Stimulated activated CD8-positive, alpha-beta memory T cell treated with anti-CD3 and anti-CD28 coated beads, Interleukin-12 subunit alpha, Interleukin-12 subunit beta, amount 100 ng/mL, for 1 hour (primary cell): Measurements from ENCODE around the gene TECR.
"Not testable (repeated sequence)": the region's sequence is repeated elsewhere in the genome, so short reads cannot be mapped to it uniquely, and the experiment has no call there.

Experiments
- DNase-seq: peaks from one replicate; pipeline ENCODE4 v3.0.0-alpha.2; 2020; ENCODE audit warnings: low read depth

TECR gene

DNA sequence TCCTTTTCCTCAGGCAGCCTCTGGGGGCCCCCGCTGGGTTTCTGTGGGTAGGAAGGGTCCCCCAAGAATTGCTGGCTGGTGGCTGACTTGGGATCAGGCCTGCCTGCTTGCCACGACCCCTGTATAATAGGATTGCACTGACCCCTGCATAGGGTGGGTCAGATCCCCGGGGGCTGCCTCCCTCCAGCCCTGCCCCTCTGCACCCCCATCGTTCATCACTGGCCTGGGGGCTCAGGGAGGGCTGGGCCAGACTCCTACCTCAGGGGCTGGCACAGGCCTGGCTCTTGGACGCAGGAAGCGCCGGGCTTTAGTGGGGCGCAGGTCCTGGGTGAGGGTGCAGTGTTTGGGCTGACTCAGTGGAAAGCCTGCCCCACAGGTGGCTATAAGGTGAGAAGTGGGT lies 31.9 kb downstream of the TECR start:
- no peak for DNase-seq

GRCh38 chr19:14561847-14562351 lies 32.5 kb downstream of the TECR start:
- no peak for DNase-seq

- DNase-seq: no peak
Observed at GRCh38 chr19:14562660-14563589, 33.5 kb downstream of the TECR start.

DNA sequence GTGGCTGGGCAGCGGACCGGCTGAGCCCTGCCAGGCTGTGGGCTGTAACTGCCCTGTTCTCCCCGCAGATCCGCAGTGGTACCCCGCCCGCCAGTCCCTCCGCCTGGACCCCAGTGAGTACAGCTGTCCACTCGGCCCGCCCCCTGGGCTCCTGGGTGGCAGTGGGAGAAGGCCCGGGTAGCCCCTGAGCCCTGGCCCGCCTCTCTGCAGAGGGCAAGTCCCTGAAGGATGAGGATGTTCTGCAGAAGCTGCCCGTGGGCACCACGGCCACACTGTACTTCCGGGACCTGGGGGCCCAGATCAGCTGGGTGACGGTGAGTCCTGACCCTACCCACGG lies 34.2 kb downstream of the TECR start:
- DNase-seq: no peak

DNA sequence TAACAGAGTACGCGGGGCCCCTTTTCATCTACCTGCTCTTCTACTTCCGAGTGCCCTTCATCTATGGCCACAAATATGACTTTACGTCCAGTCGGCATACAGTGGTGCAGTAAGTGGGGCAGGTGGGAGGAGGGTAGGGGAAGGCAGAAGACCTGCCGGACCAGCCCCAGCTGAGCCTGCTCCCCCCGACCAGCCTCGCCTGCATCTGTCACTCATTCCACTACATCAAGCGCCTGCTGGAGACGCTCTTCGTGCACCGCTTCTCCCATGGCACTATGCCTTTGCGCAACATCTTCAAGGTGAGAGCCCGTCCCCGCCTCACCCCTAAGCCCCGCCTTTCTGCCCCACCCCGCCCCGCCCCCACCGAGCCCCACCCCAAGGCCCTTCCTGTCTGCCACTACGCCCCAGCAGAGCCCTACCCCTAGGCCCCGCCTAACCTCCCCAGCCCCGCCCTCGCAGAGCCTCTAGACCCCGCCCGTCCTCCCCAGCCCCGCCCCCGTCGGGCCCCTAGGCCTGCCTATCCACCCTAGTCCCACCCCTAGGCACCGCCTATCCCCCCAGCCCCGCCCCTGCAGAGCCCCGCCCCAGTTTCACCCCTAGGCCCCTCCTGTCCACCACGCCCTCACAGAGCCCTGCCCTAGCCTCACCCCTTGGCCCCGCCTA lies 34.7 kb downstream of the TECR start:
- DNase-seq: no peak

- DNase-seq: not testable (repeated sequence)
Observed at GRCh38 chr19:14564652-14565297, 35.4 kb downstream of the TECR start.

- DNase-seq: no peak
Observed at GRCh38 chr19:14565298-14565679, 35.9 kb downstream of the TECR start.

- no peak for DNase-seq
Observed at GRCh38 chr19:14565765-14566711, 36.6 kb downstream of the TECR start.

DNA sequence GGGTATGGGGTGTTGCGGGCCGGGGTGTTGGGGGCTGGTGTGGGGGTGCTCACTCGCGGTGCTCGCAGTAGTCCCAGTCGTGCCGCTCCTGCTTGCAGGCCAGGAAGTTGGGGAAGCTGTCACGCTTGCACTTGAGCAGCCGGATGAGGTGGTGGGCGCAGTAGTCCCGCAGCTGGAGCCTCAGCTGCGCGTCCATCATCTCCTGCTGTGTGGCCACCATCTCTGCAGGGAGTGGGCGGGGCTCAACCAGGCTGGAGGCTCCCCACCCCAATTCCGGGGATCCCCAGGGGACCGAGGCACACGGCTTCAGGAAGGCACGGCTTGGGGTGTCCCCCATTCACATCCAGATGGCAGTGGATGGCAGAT lies 37.3 kb downstream of the TECR start:
- DNase-seq: no peak

- no peak for DNase-seq
Observed at GRCh38 chr19:14567079-14567478, 37.7 kb downstream of the TECR start.

- DNase-seq: no peak
Observed at GRCh38 chr19:14570864-14571527, 41.6 kb downstream of the TECR start.

DNA sequence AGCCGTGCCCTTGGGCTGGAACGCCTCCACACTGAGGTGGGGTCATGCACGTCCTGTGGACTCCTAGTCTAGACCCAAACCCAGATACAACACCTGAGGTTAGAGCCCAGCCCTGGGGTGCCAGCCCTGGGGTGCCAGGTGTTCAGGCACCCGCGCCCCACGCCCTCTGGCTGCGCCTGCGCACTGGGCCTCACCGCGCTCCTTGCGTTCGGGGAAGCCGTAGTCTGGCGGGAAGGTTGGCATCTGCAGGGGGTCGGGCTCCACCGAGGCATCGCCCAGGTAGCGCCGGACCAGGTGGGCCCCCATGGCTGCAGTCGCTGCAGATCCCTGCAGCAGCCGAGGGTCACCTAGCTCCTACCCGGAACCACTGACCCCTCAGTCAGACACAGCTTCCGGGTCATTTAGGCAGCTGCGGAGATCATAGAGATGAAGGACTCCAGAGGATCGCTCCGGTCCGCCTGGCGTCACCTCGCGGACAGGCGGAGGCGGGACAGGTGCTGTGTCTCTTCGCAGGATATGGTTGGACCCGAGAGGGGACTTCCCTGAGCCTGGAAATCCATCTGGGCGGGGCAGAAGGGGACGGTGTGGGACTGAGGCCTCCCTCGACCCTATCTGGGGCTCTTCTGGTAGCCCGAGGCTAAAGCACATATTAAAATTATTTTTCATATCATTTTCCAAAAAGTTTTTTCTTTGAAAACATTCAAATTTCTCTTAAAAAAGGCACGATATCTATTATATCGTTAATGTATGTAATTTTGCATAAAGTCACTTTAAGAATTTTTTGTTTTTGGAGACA lies 42.5 kb downstream of the TECR start, which contains the start of gene NDUFB7:
Gene NDUFB7 (minus strand): TSS at position 372 of the 796 bp plus-strand sequence. CDS start 66 bp downstream, at position 306.
- DNase-seq: peak; percentile 77

- DNase-seq: no peak
Observed at GRCh38 chr19:14575428-14575980, 46.1 kb downstream of the TECR start.

GRCh38 chr19:14576363-14576762 lies 47.0 kb downstream of the TECR start:
- no peak for DNase-seq

GRCh38 chr19:14577264-14577663 lies 47.9 kb downstream of the TECR start:
- DNase-seq: no peak

DNA sequence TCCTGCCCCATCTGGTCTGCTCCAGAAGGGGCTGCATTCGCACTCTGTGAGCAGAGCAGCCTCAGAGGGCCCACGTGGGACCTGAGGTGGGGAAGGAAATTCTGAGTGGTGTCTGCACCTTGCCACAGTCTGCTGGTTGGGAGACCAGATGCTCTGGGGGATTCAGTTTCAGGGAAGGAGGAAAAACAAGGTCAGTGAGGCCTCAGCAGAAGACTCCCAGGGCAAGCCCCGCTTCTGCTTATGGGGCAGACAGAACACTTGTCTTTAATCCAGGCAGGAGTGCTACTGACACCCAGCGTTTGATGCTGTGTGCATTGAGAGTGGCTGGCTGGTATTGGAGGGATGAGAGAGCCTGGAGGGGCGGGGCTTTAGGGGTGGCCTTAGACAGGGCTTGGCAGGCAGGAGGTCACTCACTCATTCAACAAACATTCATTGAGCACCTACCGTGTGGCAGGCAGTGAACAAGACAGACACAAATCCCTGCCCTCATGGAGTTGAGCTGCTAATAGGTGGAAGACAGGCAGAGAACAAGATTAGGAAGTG lies 48.6 kb downstream of the TECR start:
- no peak for DNase-seq

GRCh38 chr19:14580623-14581237 lies 51.3 kb downstream of the TECR start:
- no peak for DNase-seq

DNA sequence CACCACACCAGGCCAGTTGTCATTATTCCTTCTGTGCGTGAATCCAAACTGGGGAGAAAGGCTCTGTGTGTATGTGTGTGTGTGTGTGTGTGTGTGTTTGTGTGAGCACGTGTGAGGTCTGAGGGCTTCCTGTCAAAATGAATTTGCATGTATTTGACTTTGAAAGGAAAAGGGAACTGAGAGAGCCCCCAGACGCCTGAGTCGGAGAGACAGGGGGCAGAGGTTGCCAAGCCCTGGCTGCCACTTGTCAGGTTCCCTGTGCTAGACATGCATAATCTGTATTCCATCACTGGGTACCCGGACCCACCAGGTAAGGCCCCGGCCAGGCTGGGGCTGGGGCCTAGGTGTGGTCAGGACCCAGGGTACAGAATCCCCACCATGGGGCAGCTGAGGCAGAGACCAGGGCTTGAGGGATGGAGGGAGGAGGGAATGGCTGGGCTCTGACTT lies 53.5 kb downstream of the TECR start, which contains the start of gene CLEC17A:
Gene CLEC17A (plus strand): TSS at position 191 of the 447 bp plus-strand sequence. CDS start 77 bp downstream, at position 268.
- no peak for DNase-seq

DNA sequence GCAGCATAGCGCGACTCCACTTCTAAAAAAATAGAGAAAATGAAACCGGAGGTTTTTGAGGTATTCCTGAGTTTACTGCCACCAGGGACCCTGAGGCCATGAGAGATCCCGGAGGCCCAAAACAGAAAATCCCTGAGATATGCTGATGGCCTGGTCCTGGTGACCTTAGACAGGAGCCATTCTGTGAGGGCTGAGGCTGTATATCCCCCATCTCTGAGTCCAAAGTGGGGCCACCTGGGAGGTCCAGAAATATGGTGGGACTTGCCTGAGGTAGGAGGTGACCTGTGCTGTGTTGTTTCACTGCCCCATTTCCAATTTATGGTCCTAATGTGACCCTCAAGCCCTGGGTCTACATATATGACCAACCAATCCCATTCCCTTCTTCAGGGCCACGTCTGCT lies 55.0 kb downstream of the TECR start:
- not testable (repeated sequence) for DNase-seq
